MCF 10A (cell line): ENCODE measurements around the gene TENT4B. TPM values are rescaled to one million over a fixed set of nuclear protein-coding genes. Genes with fewer than 3 reads are reported as not detected.

Experiments
- BruUV-seq: library from RNA; stranded (reverse); fragments of 400-500 nt; replicated peaks from 2 replicates; lab custom pipeline; 2021; lab: Mats Ljungman, UMichigan
- CTCF ChIA-PET: fragments of 300-600 bp; sonication (Branson Sonifier 250); formaldehyde crosslinking; extraction: SDS; loops from one replicate; lab custom pipeline; 2021; ENCODE audit warnings: antibody characterized with exemption, inconsistent platforms; lab: Yijun Ruan, JAX
- POLR2A ChIA-PET: fragments of 300-600, 350-650 bp; sonication (Branson Sonifier 250); formaldehyde crosslinking; extraction: SDS; loops from one replicate; lab custom pipeline; 2020; ENCODE audit warnings: antibody characterized with exemption, inconsistent platforms; lab: Yijun Ruan, JAX
- DNase-seq: peaks from one replicate; pipeline ENCODE4 v3.0.0-alpha.2; 2018; ENCODE audit not compliant: unreplicated experiment
- H3K27ac Mint-ChIP-seq: one replicate; pipeline ENCODE4 v1.8.0; 2022; ENCODE audit warnings: mild to moderate bottlenecking, low read depth, mixed read lengths; ENCODE audit not compliant: unreplicated experiment
- H3K27me3 Mint-ChIP-seq: one replicate; pipeline ENCODE4 v1.8.0; 2022; ENCODE audit warnings: mixed read lengths; ENCODE audit not compliant: insufficient read depth, unreplicated experiment
- H3K36me3 Mint-ChIP-seq: one replicate; pipeline ENCODE4 v1.8.0; 2022; ENCODE audit warnings: mild to moderate bottlenecking, moderate library complexity, mixed read lengths; ENCODE audit not compliant: insufficient read depth, unreplicated experiment
- H3K4me1 Mint-ChIP-seq: one replicate; pipeline ENCODE4 v1.8.0; 2022; ENCODE audit warnings: mixed read lengths; ENCODE audit not compliant: insufficient read depth, unreplicated experiment
- H3K4me3 Mint-ChIP-seq: one replicate; pipeline ENCODE4 v1.8.0; 2022; ENCODE audit warnings: mild to moderate bottlenecking, moderate library complexity, mixed read lengths; ENCODE audit not compliant: unreplicated experiment
- H3K9me3 Mint-ChIP-seq: one replicate; pipeline ENCODE4 v1.8.0; 2022; ENCODE audit warnings: mixed read lengths; ENCODE audit not compliant: unreplicated experiment
- intact Hi-C: fragments of 100-400 bp; cut with micrococcal nuclease; formaldehyde crosslinking; loops from 2 replicates; pipeline ENCODE4 v1.14.1; 2022
- total RNA-seq: library from RNA; stranded (reverse); gene quantifications from 2 replicates; pipeline ENCODE4 v1.2.3, GENCODE V29; 2022
- TF ChIP-seq, protein P1 (sequence below): fragments of 200-600 bp; IDR thresholded peaks from one replicate; pipeline ENCODE4 v1.8.0; 2022; ENCODE audit warnings: antibody characterized with exemption, mild to moderate bottlenecking; ENCODE audit not compliant: unreplicated experiment

TENT4B gene
- total RNA-seq, 1 experiment from 2014 or later: 12.1 TPM

- ChIA-PET POLR2A (no interaction called here), CTCF (interaction anchor here (1.6 kb wide), 1 partner anchor 10 kb away, joined by 6 read pairs; no protein-coding TSS in a partner anchor)
- intact Hi-C loops: no loop called here
- no peak for DNase-seq
- Mint-ChIP-seq H3K36me3 (no peaks in the 10 kb centered on the region), H3K27me3 (no peaks in the 10 kb centered on the region), H3K27ac (no peak overlapping the region), H3K4me1 (peaks cover 5% of the 10 kb centered on the region), H3K9me3 (no peaks in the 10 kb centered on the region), H3K4me3 (no peak overlapping the region)
- TF ChIP-seq, protein P1, sequence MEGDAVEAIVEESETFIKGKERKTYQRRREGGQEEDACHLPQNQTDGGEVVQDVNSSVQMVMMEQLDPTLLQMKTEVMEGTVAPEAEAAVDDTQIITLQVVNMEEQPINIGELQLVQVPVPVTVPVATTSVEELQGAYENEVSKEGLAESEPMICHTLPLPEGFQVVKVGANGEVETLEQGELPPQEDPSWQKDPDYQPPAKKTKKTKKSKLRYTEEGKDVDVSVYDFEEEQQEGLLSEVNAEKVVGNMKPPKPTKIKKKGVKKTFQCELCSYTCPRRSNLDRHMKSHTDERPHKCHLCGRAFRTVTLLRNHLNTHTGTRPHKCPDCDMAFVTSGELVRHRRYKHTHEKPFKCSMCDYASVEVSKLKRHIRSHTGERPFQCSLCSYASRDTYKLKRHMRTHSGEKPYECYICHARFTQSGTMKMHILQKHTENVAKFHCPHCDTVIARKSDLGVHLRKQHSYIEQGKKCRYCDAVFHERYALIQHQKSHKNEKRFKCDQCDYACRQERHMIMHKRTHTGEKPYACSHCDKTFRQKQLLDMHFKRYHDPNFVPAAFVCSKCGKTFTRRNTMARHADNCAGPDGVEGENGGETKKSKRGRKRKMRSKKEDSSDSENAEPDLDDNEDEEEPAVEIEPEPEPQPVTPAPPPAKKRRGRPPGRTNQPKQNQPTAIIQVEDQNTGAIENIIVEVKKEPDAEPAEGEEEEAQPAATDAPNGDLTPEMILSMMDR: no peak
- BruUV-seq: no TSS peak
Measured at GRCh38 chr16:50261160-50261706, 108.1 kb downstream of the TENT4B start.

DNA sequence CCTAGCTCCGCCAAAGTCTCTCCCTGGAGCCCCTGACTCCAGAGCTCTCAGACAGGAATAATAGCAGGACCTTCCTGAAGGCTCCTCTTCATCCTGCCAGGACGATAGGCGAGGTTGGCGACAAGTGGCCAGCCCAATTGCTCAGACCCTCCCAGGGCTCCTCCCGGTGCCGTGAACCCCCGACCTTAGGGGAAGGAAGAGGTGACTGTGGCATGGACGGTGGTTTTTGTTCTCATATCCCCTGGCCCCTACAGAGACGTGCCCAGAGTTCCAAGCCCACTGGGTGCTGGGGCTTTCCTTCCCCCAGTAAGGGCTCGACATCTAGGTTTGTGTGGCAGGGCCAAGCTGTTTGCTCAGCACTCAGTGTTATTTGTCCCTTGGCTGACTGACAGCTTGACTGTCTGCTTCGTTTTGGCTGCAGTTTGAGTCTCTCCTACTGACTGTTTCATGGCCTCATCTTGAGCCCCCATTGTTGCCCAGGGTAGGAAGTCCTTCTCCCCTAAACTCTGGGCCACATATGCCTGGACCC is 108.7 kb downstream of the TENT4B start:
- BruUV-seq: no TSS peak
- intact Hi-C loops: no loop called here
- CTCF ChIA-PET: interaction anchor here (1.6 kb wide), 2 partner anchors 11 to 21 kb away, joined by 5 to 6 read pairs; no protein-coding TSS in a partner anchor
- no peaks in the 10 kb centered on the region for H3K27me3 Mint-ChIP-seq
- no peaks in the 10 kb centered on the region for H3K9me3 Mint-ChIP-seq
- POLR2A ChIA-PET: no interaction called here
- no peak overlapping the region for H3K27ac Mint-ChIP-seq
- H3K36me3 Mint-ChIP-seq: no peaks in the 10 kb centered on the region
- H3K4me3 Mint-ChIP-seq: no peak overlapping the region
- peaks cover 5% of the 10 kb centered on the region for H3K4me1 Mint-ChIP-seq
- DNase-seq: no peak
- TF ChIP-seq, protein P1: no peak

- H3K27ac Mint-ChIP-seq: no peak overlapping the region
- TF ChIP-seq, protein P1: no peak
- no peak for DNase-seq
- intact Hi-C loops: no loop called here
- no peaks in the 10 kb centered on the region for H3K27me3 Mint-ChIP-seq
- H3K4me3 Mint-ChIP-seq: no peak overlapping the region
- BruUV-seq: no TSS peak
- H3K9me3 Mint-ChIP-seq: no peaks in the 10 kb centered on the region
- peaks cover 5% of the 10 kb centered on the region for H3K4me1 Mint-ChIP-seq
- H3K36me3 Mint-ChIP-seq: no peaks in the 10 kb centered on the region
- ChIA-PET CTCF (interaction anchor here (0.8 to 1.6 kb wide), 2 partner anchors 10 to 22 kb away, joined by 3 to 5 read pairs; no protein-coding TSS in a partner anchor), POLR2A (no interaction called here)
Measured at GRCh38 chr16:50263060-50263909, 110.2 kb downstream of the TENT4B start.
